OCI-LY1 (cell line): ENCODE data around the gene B4GALT5.

Source experiments
- H2AFZ ChIP-seq: fragments of 200-600 bp; sonication (generic), shearing (Covaris generic); 2 replicates; pipeline ENCODE4 v1.6.0; 2014; ENCODE audit warnings: antibody characterized with exemption, mild to moderate bottlenecking, low read length
- H3F3A ChIP-seq: fragments of 200-600 bp; sonication (generic), shearing (Covaris generic); 2 replicates; pipeline ENCODE4 v1.6.0; 2014; ENCODE audit warnings: mild to moderate bottlenecking, antibody characterized with exemption, low read length, moderate library complexity; ENCODE audit not compliant: insufficient read depth
- H3K27ac ChIP-seq: fragments of 200-600 bp; sonication (generic); 2 replicates; pipeline ENCODE4 v1.5.1; 2014; ENCODE audit warnings: low read length, mixed run types, mild to moderate bottlenecking, low read depth; ENCODE audit not compliant: poor library complexity, severe bottlenecking
- H3K27me3 ChIP-seq: fragments of 200-600 bp; sonication (generic); 2 replicates; pipeline ENCODE4 v1.6.0; 2014; ENCODE audit warnings: antibody characterized with exemption, mild to moderate bottlenecking, low read length, moderate library complexity; ENCODE audit not compliant: insufficient read depth
- H3K36me3 ChIP-seq: fragments of 200-600 bp; sonication (generic); 2 replicates; pipeline ENCODE4 v1.6.1; 2014; ENCODE audit warnings: mild to moderate bottlenecking, antibody characterized with exemption, low read length, moderate library complexity, mixed read lengths; ENCODE audit not compliant: insufficient read depth
- H3K4me1 ChIP-seq: fragments of 200-600 bp; sonication (generic); 2 replicates; pipeline ENCODE4 v1.5.1; 2014; ENCODE audit warnings: mild to moderate bottlenecking, low read length, moderate library complexity; ENCODE audit not compliant: insufficient read depth, severe bottlenecking
- H3K4me2 ChIP-seq: fragments of 200-600 bp; sonication (generic), shearing (Covaris generic); 2 replicates; pipeline ENCODE4 v1.6.1; 2014; ENCODE audit warnings: low read length
- H3K4me3 ChIP-seq: fragments of 200-600 bp; sonication (generic); 2 replicates; pipeline ENCODE4 v1.5.1; 2014; ENCODE audit warnings: low read length, low read depth, mild to moderate bottlenecking, mixed read lengths; ENCODE audit not compliant: poor library complexity, severe bottlenecking
- H3K79me2 ChIP-seq: fragments of 200-600 bp; shearing (Covaris generic); 2 replicates; pipeline ENCODE4 v1.6.1; 2016; ENCODE audit warnings: mixed run types, low read length, mixed read lengths; ENCODE audit not compliant: insufficient read depth
- H3K9ac ChIP-seq: fragments of 200-600 bp; sonication (generic), shearing (Covaris generic); 2 replicates; pipeline ENCODE4 v1.6.1; 2014; ENCODE audit warnings: mild to moderate bottlenecking, low read length, mixed read lengths
- H3K9me2 ChIP-seq: fragments of 200-600 bp; sonication (generic), shearing (Covaris generic); 2 replicates; pipeline ENCODE4 v1.6.1; 2014; ENCODE audit warnings: low read depth, mild to moderate bottlenecking, low read length, mixed read lengths
- H3K9me3 ChIP-seq: fragments of 200-600 bp; shearing (Covaris generic); 2 replicates; pipeline ENCODE4 v1.6.1; 2014; ENCODE audit warnings: low read length, mixed read lengths
- H4K20me1 ChIP-seq: fragments of 200-600 bp; sonication (generic), shearing (Covaris generic); 2 replicates; pipeline ENCODE4 v1.6.0; 2016; ENCODE audit warnings: mild to moderate bottlenecking, low read length; ENCODE audit not compliant: insufficient read depth
- CTCF ChIP-seq: fragments of 200-600 bp; sonication (generic), shearing (Covaris generic); IDR thresholded peaks from 2 replicates; pipeline ENCODE4 v1.5.1; 2017; ENCODE audit warnings: mild to moderate bottlenecking, antibody characterized with exemption, low read length, moderate library complexity, mixed read lengths
- EZH2 ChIP-seq: fragments of 200-600 bp; sonication (generic), shearing (Covaris generic); IDR thresholded peaks from 2 replicates; pipeline ENCODE4 v1.8.0; 2017; ENCODE audit warnings: borderline replicate concordance, mixed run types, mild to moderate bottlenecking, antibody characterized with exemption, low read length, moderate library complexity, mixed read lengths

Gene B4GALT5

GRCh38 chr20:49699200-49699992 lies 14.3 kb downstream of the B4GALT5 start:
- H3K4me2 ChIP-seq, result peak overlapping the region; percentile 88
- no peaks in the 10 kb centered on the region for H3K27me3 ChIP-seq
- no peaks in the 10 kb centered on the region for H3K9me2 ChIP-seq
- peaks cover 95% of the 10 kb centered on the region for H3K79me2 ChIP-seq
- H3K36me3 ChIP-seq, result no peaks in the 10 kb centered on the region
- H3F3A ChIP-seq, result peaks cover 14% of the 10 kb centered on the region
- H3K27ac ChIP-seq, result peak overlapping the region; percentile 87
- H4K20me1 ChIP-seq, result no peaks in the 10 kb centered on the region
- peaks cover 100% of the 10 kb centered on the region for H3K4me1 ChIP-seq
- H2AFZ ChIP-seq, result no peak overlapping the region
- TF ChIP-seq EZH2 (no peak), CTCF (no peak)
- H3K4me3 ChIP-seq, result peak overlapping the region; percentile 39
- H3K9ac ChIP-seq, result peak overlapping the region; percentile 30; the same call in 1 of the 2 replicates
- H3K9me3 ChIP-seq, result no peaks in the 10 kb centered on the region

- Histone ChIP-seq H3K4me3 (peak overlapping the region; percentile 39), H3K9me2 (no peaks in the 10 kb centered on the region), H3K27ac (peak overlapping the region; percentile 87), H3K27me3 (no peaks in the 10 kb centered on the region), H3K79me2 (peaks cover 97% of the 10 kb centered on the region), H2AFZ (no peak overlapping the region), H4K20me1 (no peaks in the 10 kb centered on the region), H3K9me3 (no peaks in the 10 kb centered on the region), H3F3A (peaks cover 8% of the 10 kb centered on the region; the same call in 1 of the 2 replicates), H3K9ac (peak overlapping the region; percentile 30; the same call in 1 of the 2 replicates), H3K4me1 (peaks cover 100% of the 10 kb centered on the region), H3K4me2 (peak overlapping the region; percentile 88), H3K36me3 (no peaks in the 10 kb centered on the region)
- TF ChIP-seq EZH2, result no peak
- no peak for TF ChIP-seq CTCF
Measured at GRCh38 chr20:49698477-49698876, 15.2 kb downstream of the B4GALT5 start.

GRCh38 chr20:49697071-49697470 lies 16.6 kb downstream of the B4GALT5 start:
- Histone ChIP-seq H3K9ac (peak overlapping the region; percentile 26; the same call in 1 of the 2 replicates), H3K4me2 (peak overlapping the region; percentile 88), H3K9me3 (no peaks in the 10 kb centered on the region), H2AFZ (no peak overlapping the region), H3F3A (0 out of 2 replicates have a peak, but pooled peaks cover 8% of the 10 kb centered on the region), H3K27ac (peak overlapping the region; percentile 87), H3K36me3 (no peaks in the 10 kb centered on the region), H3K27me3 (no peaks in the 10 kb centered on the region), H3K9me2 (no peaks in the 10 kb centered on the region), H4K20me1 (no peaks in the 10 kb centered on the region), H3K4me1 (peaks cover 100% of the 10 kb centered on the region), H3K4me3 (peak overlapping the region; percentile 9), H3K79me2 (peaks cover 99% of the 10 kb centered on the region)
- TF ChIP-seq CTCF (no peak), EZH2 (no peak)
